Measurements from ENCODE around the gene ADAMTS17.
A peak's percentile ranks its signal among the peaks of the same experiment; 100 is the strongest.

DNA sequence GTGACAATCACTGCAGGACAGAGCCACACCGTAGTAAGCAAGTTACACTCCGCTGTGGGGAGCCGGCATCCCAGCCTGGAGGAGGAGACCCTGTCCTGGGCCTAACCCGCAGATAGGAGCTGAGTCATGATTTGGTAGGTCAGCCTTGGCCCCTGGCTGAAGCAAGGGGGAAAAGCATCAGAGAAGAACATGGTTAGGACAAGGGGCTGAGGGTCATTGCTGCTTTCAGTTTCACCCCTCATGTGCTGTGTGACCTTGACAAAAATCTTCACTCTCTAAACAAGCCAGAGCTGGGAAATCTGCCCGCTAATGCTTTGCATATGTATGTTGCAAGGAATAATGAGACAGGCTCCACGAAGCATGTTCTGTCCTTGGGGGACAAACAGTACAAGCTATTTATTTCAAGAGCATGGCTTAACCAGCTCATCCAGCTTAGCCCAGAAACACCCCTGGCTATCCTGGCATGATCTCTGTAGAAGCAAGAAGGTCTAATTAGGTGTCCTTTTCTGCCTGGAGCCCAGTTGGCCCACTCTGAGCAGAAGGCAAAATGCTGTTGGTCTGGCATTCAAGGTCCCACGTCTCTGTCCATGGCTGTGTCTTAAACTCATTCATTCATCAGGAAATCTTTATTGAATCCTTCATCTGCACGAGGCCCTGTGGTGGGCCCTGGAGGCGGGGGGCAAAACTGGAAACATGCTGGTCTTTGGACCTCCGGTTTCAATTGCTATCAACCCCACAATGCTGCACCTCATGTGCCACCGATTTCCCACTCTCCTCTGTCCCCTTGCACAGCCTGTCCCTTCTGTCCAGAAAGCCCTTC, 387.2 kb downstream of the ADAMTS17 start:
- TF ChIP-seq, protein P1, sequence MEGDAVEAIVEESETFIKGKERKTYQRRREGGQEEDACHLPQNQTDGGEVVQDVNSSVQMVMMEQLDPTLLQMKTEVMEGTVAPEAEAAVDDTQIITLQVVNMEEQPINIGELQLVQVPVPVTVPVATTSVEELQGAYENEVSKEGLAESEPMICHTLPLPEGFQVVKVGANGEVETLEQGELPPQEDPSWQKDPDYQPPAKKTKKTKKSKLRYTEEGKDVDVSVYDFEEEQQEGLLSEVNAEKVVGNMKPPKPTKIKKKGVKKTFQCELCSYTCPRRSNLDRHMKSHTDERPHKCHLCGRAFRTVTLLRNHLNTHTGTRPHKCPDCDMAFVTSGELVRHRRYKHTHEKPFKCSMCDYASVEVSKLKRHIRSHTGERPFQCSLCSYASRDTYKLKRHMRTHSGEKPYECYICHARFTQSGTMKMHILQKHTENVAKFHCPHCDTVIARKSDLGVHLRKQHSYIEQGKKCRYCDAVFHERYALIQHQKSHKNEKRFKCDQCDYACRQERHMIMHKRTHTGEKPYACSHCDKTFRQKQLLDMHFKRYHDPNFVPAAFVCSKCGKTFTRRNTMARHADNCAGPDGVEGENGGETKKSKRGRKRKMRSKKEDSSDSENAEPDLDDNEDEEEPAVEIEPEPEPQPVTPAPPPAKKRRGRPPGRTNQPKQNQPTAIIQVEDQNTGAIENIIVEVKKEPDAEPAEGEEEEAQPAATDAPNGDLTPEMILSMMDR (IDR thresholded peaks at IDR 0.05): no peak
- TF ChIP-seq POLR2A (IDR thresholded peaks at IDR 0.05) (no peak), POLR2AphosphoS5 (IDR thresholded peaks at IDR 0.05) (peak in 1 of 3 donors; percentile 24), EP300 (IDR thresholded peaks at IDR 0.05) (no peak)
